ENCODE data around the gene STX19. TPM values are rescaled to one million over a fixed set of nuclear protein-coding genes. Genes with fewer than 3 reads are reported as not detected.

The STX19 gene
- total RNA-seq, result under 1 TPM in 1 of 2 donors, not detected in 1; 0.54 TPM
- 1 to 10 TPM in 1 of 2 donors, not detected in 1; 7.1 TPM for polyA plus RNA-seq
- long read RNA-seq, donor 1, result 0 reads
- long read RNA-seq, donor 2, result 0 reads

- H3K9me3 ChIP-seq (ENCODE audit: control insufficient read depth, low read length), result no peaks in the 10 kb centered on the region
- H3K4me1 ChIP-seq (ENCODE audit: control insufficient read depth in 1 of 2, insufficient read depth in 2 of 2, low read length in 2 of 2), result no peaks in the 10 kb centered on the region
- 72 to 76% methylated on average over 8 of the region's 8 CpGs for WGBS, 2 donors
- H3K27me3 ChIP-seq (ENCODE audit: control insufficient read depth in 1 of 2, insufficient read depth in 2 of 2, low read length in 1 of 2), result no peaks in the 10 kb centered on the region
- no peak within 1 kb of the TSS for H3K27ac ChIP-seq (ENCODE audit: low read depth in 1 of 2, low read length in 2 of 2)
- DNase-seq (no peak), ATAC-seq (ENCODE audit: low FRiP score) (no peak)
- H3K4me3 ChIP-seq (ENCODE audit: low read length in 2 of 2), result no peak within 1 kb of the TSS
- no peaks in the 10 kb centered on the region for H3K36me3 ChIP-seq (ENCODE audit: control insufficient read depth in 1 of 2, insufficient read depth in 2 of 2, low read length in 1 of 2)
- intact Hi-C loops (cut with DNase I), result no loop called here
Measured at GRCh38 chr3:94028093-94028837, at the start of gene STX19. STX19 (minus strand) TSS chr3:94028597; CDS start chr3:94015269, 13,328 bp downstream.

DNA sequence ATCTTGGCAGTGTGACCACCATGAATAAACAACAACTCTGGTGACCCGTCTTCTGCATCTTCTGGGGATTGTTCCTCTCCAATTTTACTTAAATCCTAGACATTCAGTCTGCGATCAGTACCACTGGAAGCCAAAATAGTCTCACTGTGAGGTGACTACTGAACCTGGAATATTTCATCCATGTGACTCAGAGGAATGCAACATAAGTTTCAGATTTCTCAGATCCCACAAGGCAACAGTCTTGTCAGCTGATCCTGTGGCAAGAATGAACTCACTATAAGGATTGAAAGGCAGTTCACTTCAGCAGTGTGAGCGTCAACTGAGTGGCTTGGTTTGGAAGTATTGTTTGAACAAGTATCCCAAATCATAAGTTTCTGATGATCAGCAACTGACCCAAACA lies 47.7 kb upstream of the STX19 start:
- H3K4me3 ChIP-seq (ENCODE audit: low read length in 2 of 2), result no peak overlapping the region
- H3K4me1 ChIP-seq (ENCODE audit: control insufficient read depth in 1 of 2, insufficient read depth in 2 of 2, low read length in 2 of 2), result no peaks in the 10 kb centered on the region
- no peaks in the 10 kb centered on the region for H3K9me3 ChIP-seq (ENCODE audit: control insufficient read depth, low read length)
- H3K36me3 ChIP-seq (ENCODE audit: control insufficient read depth in 1 of 2, insufficient read depth in 2 of 2, low read length in 1 of 2), result no peaks in the 10 kb centered on the region
- intact Hi-C loops (cut with DNase I), result no loop called here
- ATAC-seq (ENCODE audit: low FRiP score) (no peak), DNase-seq (no peak)
- H3K27ac ChIP-seq (ENCODE audit: low read depth in 1 of 2, low read length in 2 of 2), result no peak overlapping the region
- no peaks in the 10 kb centered on the region for H3K27me3 ChIP-seq (ENCODE audit: control insufficient read depth in 1 of 2, insufficient read depth in 2 of 2, low read length in 1 of 2)
- WGBS, 2 donors, result 90 to 92% methylated on average over 3 of the region's 3 CpGs

GRCh38 chr3:94071713-94072284 lies 43.4 kb upstream of the STX19 start:
- intact Hi-C loops (cut with DNase I), result no loop called here
- Histone ChIP-seq H3K36me3 (ENCODE audit: control insufficient read depth in 1 of 2, insufficient read depth in 2 of 2, low read length in 1 of 2) (peaks cover 0 to 2% of the 10 kb centered on the region in 2 donors), H3K9me3 (ENCODE audit: control insufficient read depth, low read length) (no peaks in the 10 kb centered on the region), H3K4me1 (ENCODE audit: control insufficient read depth in 1 of 2, insufficient read depth in 2 of 2, low read length in 2 of 2) (no peaks in the 10 kb centered on the region), H3K27me3 (ENCODE audit: control insufficient read depth in 1 of 2, insufficient read depth in 2 of 2, low read length in 1 of 2) (no peaks in the 10 kb centered on the region), H3K4me3 (ENCODE audit: low read length in 2 of 2) (no peak overlapping the region), H3K27ac (ENCODE audit: low read depth in 1 of 2, low read length in 2 of 2) (no peak overlapping the region)
- WGBS, 2 donors, result 87 to 91% methylated on average over 4 of the region's 4 CpGs
- DNase-seq (no peak), ATAC-seq (ENCODE audit: low FRiP score) (no peak)

DNA sequence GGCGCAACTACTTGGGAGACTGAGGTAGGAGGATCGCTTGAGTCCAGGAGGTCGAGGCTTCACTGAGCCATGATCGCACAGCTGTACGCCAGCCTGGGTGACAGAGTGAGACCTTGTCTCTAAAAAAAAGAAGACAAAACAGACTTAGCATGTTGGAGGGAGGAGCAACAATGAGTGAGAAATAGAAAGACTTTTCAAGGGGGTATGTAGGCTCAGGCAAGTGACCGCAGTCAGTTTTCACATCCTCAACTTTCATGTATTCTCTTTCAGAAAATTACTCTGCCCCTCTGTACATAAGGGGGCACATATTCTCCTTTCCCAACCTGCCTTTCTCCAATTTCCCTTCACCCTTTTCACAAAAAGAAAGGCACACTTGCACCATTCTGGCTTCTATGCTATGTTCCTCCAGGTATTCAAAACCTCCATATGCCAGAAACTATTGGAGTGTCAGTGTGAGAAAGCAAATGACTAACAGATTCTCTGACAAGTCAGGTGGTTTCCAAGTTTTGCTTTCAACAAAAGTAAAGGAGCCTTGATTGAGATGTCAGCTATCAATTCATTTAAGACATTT lies 42.0 kb upstream of the STX19 start:
- WGBS, 2 donors, result 92 to 95% methylated on average over 6 of the region's 6 CpGs
- Histone ChIP-seq H3K4me3 (ENCODE audit: low read length in 2 of 2) (no peak overlapping the region), H3K4me1 (ENCODE audit: control insufficient read depth in 1 of 2, insufficient read depth in 2 of 2, low read length in 2 of 2) (no peaks in the 10 kb centered on the region), H3K36me3 (ENCODE audit: control insufficient read depth in 1 of 2, insufficient read depth in 2 of 2, low read length in 1 of 2) (peaks cover 0 to 2% of the 10 kb centered on the region in 2 donors), H3K27ac (ENCODE audit: low read depth in 1 of 2, low read length in 2 of 2) (no peak overlapping the region), H3K9me3 (ENCODE audit: control insufficient read depth, low read length) (no peaks in the 10 kb centered on the region), H3K27me3 (ENCODE audit: control insufficient read depth in 1 of 2, insufficient read depth in 2 of 2, low read length in 1 of 2) (no peaks in the 10 kb centered on the region)
- DNase-seq (no peak), ATAC-seq (ENCODE audit: low FRiP score) (no peak)
- intact Hi-C loops (cut with DNase I), result no loop called here

GRCh38 chr3:94069194-94069813 lies 40.9 kb upstream of the STX19 start:
- no peak overlapping the region for H3K27ac ChIP-seq (ENCODE audit: low read depth in 1 of 2, low read length in 2 of 2)
- H3K4me3 ChIP-seq (ENCODE audit: low read length in 2 of 2), result no peak overlapping the region
- ATAC-seq (ENCODE audit: low FRiP score) (peak; percentile 62), DNase-seq (no peak)
- H3K36me3 ChIP-seq (ENCODE audit: control insufficient read depth in 1 of 2, insufficient read depth in 2 of 2, low read length in 1 of 2), result peaks cover 0 to 2% of the 10 kb centered on the region in 2 donors
- WGBS, 2 donors, result 44 to 47% methylated on average over 4 of the region's 4 CpGs
- H3K27me3 ChIP-seq (ENCODE audit: control insufficient read depth in 1 of 2, insufficient read depth in 2 of 2, low read length in 1 of 2), result no peaks in the 10 kb centered on the region
- intact Hi-C loops (cut with DNase I), result loop anchor here (5.0 to 10.0 kb wide), 2 partner anchors 67 to 155 kb away; no protein-coding TSS in a partner anchor
- H3K4me1 ChIP-seq (ENCODE audit: control insufficient read depth in 1 of 2, insufficient read depth in 2 of 2, low read length in 2 of 2), result peaks cover 0 to 3% of the 10 kb centered on the region in 2 donors
- H3K9me3 ChIP-seq (ENCODE audit: control insufficient read depth, low read length), result no peaks in the 10 kb centered on the region

GRCh38 chr3:94066506-94067500 lies 38.4 kb upstream of the STX19 start:
- no peak overlapping the region for H3K27ac ChIP-seq (ENCODE audit: low read depth in 1 of 2, low read length in 2 of 2)
- H3K4me1 ChIP-seq (ENCODE audit: control insufficient read depth in 1 of 2, insufficient read depth in 2 of 2, low read length in 2 of 2), result peaks cover 0 to 3% of the 10 kb centered on the region in 2 donors
- ATAC-seq (ENCODE audit: low FRiP score), result no peak
- no peaks in the 10 kb centered on the region for H3K9me3 ChIP-seq (ENCODE audit: control insufficient read depth, low read length)
- no peak overlapping the region for H3K4me3 ChIP-seq (ENCODE audit: low read length in 2 of 2)
- intact Hi-C loops (cut with DNase I), result loop anchor here (5.0 to 10.0 kb wide), 2 partner anchors 65 to 152 kb away; no protein-coding TSS in a partner anchor
- peaks cover 0 to 2% of the 10 kb centered on the region in 2 donors for H3K36me3 ChIP-seq (ENCODE audit: control insufficient read depth in 1 of 2, insufficient read depth in 2 of 2, low read length in 1 of 2)
- H3K27me3 ChIP-seq (ENCODE audit: control insufficient read depth in 1 of 2, insufficient read depth in 2 of 2, low read length in 1 of 2), result no peaks in the 10 kb centered on the region
- no peak for DNase-seq
- WGBS, 2 donors, result 87 to 91% methylated on average over 6 of the region's 6 CpGs

DNA sequence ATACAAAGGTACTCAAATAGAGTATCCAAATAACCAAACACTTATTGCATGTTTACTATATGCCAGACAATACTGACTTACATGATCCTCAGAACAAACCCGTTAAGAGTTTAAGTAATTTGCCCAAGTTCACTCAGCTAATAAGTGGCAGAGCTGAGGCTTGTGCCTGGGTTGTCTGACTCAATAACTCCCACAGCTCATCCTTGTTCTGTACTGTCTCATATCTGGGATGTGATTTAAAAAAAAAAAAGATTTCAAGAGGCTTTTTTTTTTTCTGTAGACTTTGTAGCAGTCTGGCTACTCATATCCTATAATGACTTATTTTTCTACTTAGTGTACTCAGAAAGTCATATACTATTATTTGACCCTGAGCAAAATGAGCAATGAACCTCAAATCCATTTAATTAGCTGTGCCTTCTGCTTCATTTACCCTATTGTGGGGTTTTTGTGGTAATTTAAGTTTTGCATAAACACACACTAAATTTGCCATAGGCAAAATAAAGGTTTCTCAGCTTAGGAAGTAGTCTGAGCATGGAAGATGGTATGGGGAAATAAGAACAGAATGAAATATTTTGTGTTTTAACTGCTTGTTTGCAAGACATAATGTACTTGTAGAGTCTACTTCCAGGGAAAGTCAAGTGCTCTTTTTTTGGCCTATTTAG lies 37.6 kb upstream of the STX19 start:
- no peaks in the 10 kb centered on the region for H3K9me3 ChIP-seq (ENCODE audit: control insufficient read depth, low read length)
- H3K27ac ChIP-seq (ENCODE audit: low read depth in 1 of 2, low read length in 2 of 2), result no peak overlapping the region
- H3K4me3 ChIP-seq (ENCODE audit: low read length in 2 of 2), result no peak overlapping the region
- intact Hi-C loops (cut with DNase I), result loop anchor here (5.0 to 10.0 kb wide), 2 partner anchors 64 to 151 kb away; no protein-coding TSS in a partner anchor
- DNase-seq (no peak), ATAC-seq (ENCODE audit: low FRiP score) (no peak)
- peaks cover 0 to 3% of the 10 kb centered on the region in 2 donors for H3K4me1 ChIP-seq (ENCODE audit: control insufficient read depth in 1 of 2, insufficient read depth in 2 of 2, low read length in 2 of 2)
- WGBS, 2 donors, result 82 to 96% methylated on average over 1 of the region's 1 CpG
- H3K27me3 ChIP-seq (ENCODE audit: control insufficient read depth in 1 of 2, insufficient read depth in 2 of 2, low read length in 1 of 2), result no peaks in the 10 kb centered on the region
- peaks cover 0 to 2% of the 10 kb centered on the region in 2 donors for H3K36me3 ChIP-seq (ENCODE audit: control insufficient read depth in 1 of 2, insufficient read depth in 2 of 2, low read length in 1 of 2)
